ENCODE measurements around the gene IDI2. TPM values are rescaled to one million over a fixed set of nuclear protein-coding genes. Genes with fewer than 3 reads are reported as not detected.

The IDI2 gene
- polyA plus RNA-seq, 3 donors = not detected

- intact Hi-C loops (cut with micrococcal nuclease) = no loop called here
- H3K4me3 Mint-ChIP-seq = no peak overlapping the region
Measured at GRCh38 chr10:1037098-1037497, 11.4 kb upstream of the IDI2 start.

GRCh38 chr10:1036341-1036791 is 10.7 kb upstream of the IDI2 start:
- DNase-seq = no peak
- no peak overlapping the region for H3K4me2 ChIP-seq (replicated peaks; ENCODE audit: extremely low read depth, low read length, poor library complexity, severe bottlenecking)

More at GRCh38 chr10:1037098-1037497, 11.4 kb upstream of the IDI2 start:
- H3K4me1 Mint-ChIP-seq = no peaks in the 10 kb centered on the region
- Histone ChIP-seq H3K4me3 (replicated peaks in 1 of 3; ENCODE audit: low read depth in 2 of 3, low read length in 3 of 3) (no peak overlapping the region), H3K9me3 (replicated peaks in 1 of 2; ENCODE audit: control insufficient read depth in 1 of 2, insufficient read depth in 1 of 2, low read length in 2 of 2) (no peaks in the 10 kb centered on the region), H3K36me3 (replicated peaks in 1 of 2; ENCODE audit: control insufficient read depth in 1 of 2, insufficient read depth in 2 of 2, low read length in 2 of 2) (peaks cover 30 to 57% of the 10 kb centered on the region in 2 donors), H3K79me2 (ENCODE audit: insufficient read depth, low read length) (peaks cover 8% of the 10 kb centered on the region), H3K27ac (ENCODE audit: low read depth in 1 of 2, low read length in 2 of 2) (no peak overlapping the region), H2AFZ (ENCODE audit: insufficient read depth, low read depth, low read length, poor library complexity, severe bottlenecking) (no peak overlapping the region), H4K20me1 (ENCODE audit: insufficient read depth, low read length) (peaks cover 3% of the 10 kb centered on the region), H3K4me1 (ENCODE audit: control insufficient read depth in 1 of 2, insufficient read depth in 2 of 2, low read length in 2 of 2) (peaks cover 0 to under 1% of the 10 kb centered on the region in 2 donors), H3K27me3 (ENCODE audit: control insufficient read depth in 2 of 2, insufficient read depth in 2 of 2, low read length in 2 of 2) (no peaks in the 10 kb centered on the region), H3K4me2 (replicated peaks; ENCODE audit: extremely low read depth, low read length, poor library complexity, severe bottlenecking) (no peak overlapping the region), H3K9ac (ENCODE audit: insufficient read depth, low read length, poor library complexity, severe bottlenecking) (no peak overlapping the region)
- no peaks in the 10 kb centered on the region for H3K9me3 Mint-ChIP-seq
- no peak for DNase-seq
- H3K36me3 Mint-ChIP-seq = peaks cover 42 to 48% of the 10 kb centered on the region in 2 donors
- H3K27me3 Mint-ChIP-seq (ENCODE audit: low read depth in 3 of 3) = peaks cover 0 to 2% (median 0%) of the 10 kb centered on the region in 3 donors
- peak overlapping the region in 1 of 7 donors; percentile 51 for H3K27ac Mint-ChIP-seq
- TF ChIP-seq, protein P1, sequence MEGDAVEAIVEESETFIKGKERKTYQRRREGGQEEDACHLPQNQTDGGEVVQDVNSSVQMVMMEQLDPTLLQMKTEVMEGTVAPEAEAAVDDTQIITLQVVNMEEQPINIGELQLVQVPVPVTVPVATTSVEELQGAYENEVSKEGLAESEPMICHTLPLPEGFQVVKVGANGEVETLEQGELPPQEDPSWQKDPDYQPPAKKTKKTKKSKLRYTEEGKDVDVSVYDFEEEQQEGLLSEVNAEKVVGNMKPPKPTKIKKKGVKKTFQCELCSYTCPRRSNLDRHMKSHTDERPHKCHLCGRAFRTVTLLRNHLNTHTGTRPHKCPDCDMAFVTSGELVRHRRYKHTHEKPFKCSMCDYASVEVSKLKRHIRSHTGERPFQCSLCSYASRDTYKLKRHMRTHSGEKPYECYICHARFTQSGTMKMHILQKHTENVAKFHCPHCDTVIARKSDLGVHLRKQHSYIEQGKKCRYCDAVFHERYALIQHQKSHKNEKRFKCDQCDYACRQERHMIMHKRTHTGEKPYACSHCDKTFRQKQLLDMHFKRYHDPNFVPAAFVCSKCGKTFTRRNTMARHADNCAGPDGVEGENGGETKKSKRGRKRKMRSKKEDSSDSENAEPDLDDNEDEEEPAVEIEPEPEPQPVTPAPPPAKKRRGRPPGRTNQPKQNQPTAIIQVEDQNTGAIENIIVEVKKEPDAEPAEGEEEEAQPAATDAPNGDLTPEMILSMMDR (IDR thresholded peaks at IDR 0.05) = no peak
- 92% methylated on average over 11 of the region's 11 CpGs for WGBS (ENCODE audit: insufficient coverage)

More at GRCh38 chr10:1036341-1036791, 10.7 kb upstream of the IDI2 start:
- Histone ChIP-seq H3K36me3 (replicated peaks in 1 of 2; ENCODE audit: control insufficient read depth in 1 of 2, insufficient read depth in 2 of 2, low read length in 2 of 2) (peaks cover 25 to 50% of the 10 kb centered on the region in 2 donors), H3K79me2 (ENCODE audit: insufficient read depth, low read length) (peaks cover under 1% of the 10 kb centered on the region), H2AFZ (ENCODE audit: insufficient read depth, low read depth, low read length, poor library complexity, severe bottlenecking) (no peak overlapping the region), H3K9me3 (replicated peaks in 1 of 2; ENCODE audit: control insufficient read depth in 1 of 2, insufficient read depth in 1 of 2, low read length in 2 of 2) (no peaks in the 10 kb centered on the region), H3K27me3 (ENCODE audit: control insufficient read depth in 2 of 2, insufficient read depth in 2 of 2, low read length in 2 of 2) (no peaks in the 10 kb centered on the region), H3K4me1 (ENCODE audit: control insufficient read depth in 1 of 2, insufficient read depth in 2 of 2, low read length in 2 of 2) (no peaks in the 10 kb centered on the region), H4K20me1 (ENCODE audit: insufficient read depth, low read length) (peaks cover 3% of the 10 kb centered on the region), H3K9ac (ENCODE audit: insufficient read depth, low read length, poor library complexity, severe bottlenecking) (no peak overlapping the region), H3K4me3 (replicated peaks in 1 of 3; ENCODE audit: low read depth in 2 of 3, low read length in 3 of 3) (no peak overlapping the region), H3K27ac (ENCODE audit: low read depth in 1 of 2, low read length in 2 of 2) (no peak overlapping the region)
- H3K27ac Mint-ChIP-seq = peak overlapping the region in 1 of 7 donors; percentile 32
- H3K9me3 Mint-ChIP-seq = no peaks in the 10 kb centered on the region
- 90% methylated on average over 12 of the region's 14 CpGs for WGBS (ENCODE audit: insufficient coverage)
- peaks cover 0 to 2% (median 0%) of the 10 kb centered on the region in 3 donors for H3K27me3 Mint-ChIP-seq (ENCODE audit: low read depth in 3 of 3)
- TF ChIP-seq, protein P1 (IDR thresholded peaks at IDR 0.05) = no peak
- peaks cover 34 to 40% of the 10 kb centered on the region in 2 donors for H3K36me3 Mint-ChIP-seq
- H3K4me1 Mint-ChIP-seq = no peaks in the 10 kb centered on the region
- H3K4me3 Mint-ChIP-seq = no peak overlapping the region
- intact Hi-C loops (cut with micrococcal nuclease) = no loop called here

Measured in CD14-positive monocyte (primary cell).